Stomach (tissue), 4 donors: ENCODE data around the gene KDM3B.

ENCODE experiments used
- EP300 ChIP-seq: sonication (generic); formaldehyde crosslinking; IDR thresholded peaks from one replicate; pipeline ENCODE4 v1.6.1; 2017; ENCODE audit warnings: antibody characterized with exemption
- POLR2A ChIP-seq, 4 donors: fragments of 450-650 bp; IDR thresholded peaks; one replicate each; pipeline ENCODE4 v1.6.1; 2016; ENCODE audit warnings: antibody characterized with exemption in 4 of 4, control low read depth in 2 of 4, mild to moderate bottlenecking in 1 of 4, moderate library complexity in 1 of 4
- POLR2AphosphoS5 ChIP-seq, 3 donors: sonication (generic); formaldehyde crosslinking; IDR thresholded peaks; one replicate each; pipeline ENCODE4 v1.6.1; 2016; ENCODE audit warnings: antibody characterized with exemption in 3 of 3
- TF ChIP-seq, protein P1 (sequence below), 7 experiments: fragments of 450-650 bp in 4 of 7; fragments of 200-600 bp in 3 of 7; sonication (generic) in 3 of 7; IDR thresholded peaks; one replicate each; pipeline ENCODE4 v1.5.1; 2016 to 2019; ENCODE audit warnings: antibody characterized with exemption in 7 of 7, control low read depth in 2 of 7, mild to moderate bottlenecking in 1 of 7

GRCh38 chr5:138330813-138331448, 21.6 kb upstream of the KDM3B start:
- no peak for TF ChIP-seq POLR2A (IDR thresholded peaks at IDR 0.05)
- no peak for TF ChIP-seq EP300
- TF ChIP-seq, protein P1, sequence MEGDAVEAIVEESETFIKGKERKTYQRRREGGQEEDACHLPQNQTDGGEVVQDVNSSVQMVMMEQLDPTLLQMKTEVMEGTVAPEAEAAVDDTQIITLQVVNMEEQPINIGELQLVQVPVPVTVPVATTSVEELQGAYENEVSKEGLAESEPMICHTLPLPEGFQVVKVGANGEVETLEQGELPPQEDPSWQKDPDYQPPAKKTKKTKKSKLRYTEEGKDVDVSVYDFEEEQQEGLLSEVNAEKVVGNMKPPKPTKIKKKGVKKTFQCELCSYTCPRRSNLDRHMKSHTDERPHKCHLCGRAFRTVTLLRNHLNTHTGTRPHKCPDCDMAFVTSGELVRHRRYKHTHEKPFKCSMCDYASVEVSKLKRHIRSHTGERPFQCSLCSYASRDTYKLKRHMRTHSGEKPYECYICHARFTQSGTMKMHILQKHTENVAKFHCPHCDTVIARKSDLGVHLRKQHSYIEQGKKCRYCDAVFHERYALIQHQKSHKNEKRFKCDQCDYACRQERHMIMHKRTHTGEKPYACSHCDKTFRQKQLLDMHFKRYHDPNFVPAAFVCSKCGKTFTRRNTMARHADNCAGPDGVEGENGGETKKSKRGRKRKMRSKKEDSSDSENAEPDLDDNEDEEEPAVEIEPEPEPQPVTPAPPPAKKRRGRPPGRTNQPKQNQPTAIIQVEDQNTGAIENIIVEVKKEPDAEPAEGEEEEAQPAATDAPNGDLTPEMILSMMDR (IDR thresholded peaks at IDR 0.05) = no peak
- no peak for TF ChIP-seq POLR2AphosphoS5 (IDR thresholded peaks at IDR 0.05)
